ENCODE data around the gene ADARB1. TPM values are rescaled to one million over a fixed set of nuclear protein-coding genes. Genes with fewer than 3 reads are reported as not detected.

ADARB1 gene
- total RNA-seq, 1 experiment from 2014 or later: 14.6 TPM

GRCh38 chr21:45178070-45178608, 103.8 kb downstream of the ADARB1 start:
- no peak overlapping the region for H3K4me3 Mint-ChIP-seq
- no peak overlapping the region for H3K27ac Mint-ChIP-seq
- DNase-seq (ENCODE audit: low spot score) (no peak), ATAC-seq (no peak)
- ChIA-PET POLR2A (no interaction called here), CTCF (no interaction called here)
- 0 out of 2 replicates have a peak, but pooled peaks cover 2% of the 10 kb centered on the region for H3K36me3 Mint-ChIP-seq
- no peaks in the 10 kb centered on the region for H3K27me3 Mint-ChIP-seq (ENCODE audit: low read depth)
- TF ChIP-seq HMGA2 (CRISPR knock-in tag; IDR thresholded peaks at IDR 0.05): no peak
- TF ChIP-seq NFATC4 (CRISPR knock-in tag; IDR thresholded peaks at IDR 0.05): no peak
- TF ChIP-seq ATF1 (CRISPR knock-in tag; IDR thresholded peaks at IDR 0.05): no peak
- no peak for TF ChIP-seq STAT6 (CRISPR knock-in tag; conservative IDR thresholded peaks at IDR 0.05; ENCODE audit: low read depth)
- TF ChIP-seq NFE2L1 (CRISPR knock-in tag; IDR thresholded peaks at IDR 0.05): no peak
- TF ChIP-seq AFF4 (CRISPR knock-in tag; IDR thresholded peaks at IDR 0.05; ENCODE audit: borderline replicate concordance): no peak
- no peak for TF ChIP-seq KAT7 (CRISPR knock-in tag; IDR thresholded peaks at IDR 0.05; ENCODE audit: borderline replicate concordance)
- TF ChIP-seq SP1 (CRISPR knock-in tag; conservative IDR thresholded peaks at IDR 0.05): no peak
- no peak for TF ChIP-seq MAX (CRISPR knock-in tag; IDR thresholded peaks at IDR 0.05)
- TF ChIP-seq ETV6 (CRISPR knock-in tag; IDR thresholded peaks at IDR 0.05): no peak
- TF ChIP-seq GRHL2 (CRISPR knock-in tag; IDR thresholded peaks at IDR 0.05; ENCODE audit: insufficient replicate concordance, severe bottlenecking): no peak
- TF ChIP-seq ZNF263 (CRISPR knock-in tag; IDR thresholded peaks at IDR 0.05; ENCODE audit: low read depth): no peak
- no peak for TF ChIP-seq ESRRA (CRISPR knock-in tag; IDR thresholded peaks at IDR 0.05; ENCODE audit: borderline replicate concordance)
- TF ChIP-seq HMGXB4 (CRISPR knock-in tag; IDR thresholded peaks at IDR 0.05): no peak
- TF ChIP-seq E2F5 (CRISPR knock-in tag; IDR thresholded peaks at IDR 0.05): no peak
- TF ChIP-seq PRRX2 (CRISPR knock-in tag; IDR thresholded peaks at IDR 0.05): no peak
- no peak for TF ChIP-seq FOXP4 (CRISPR knock-in tag; IDR thresholded peaks at IDR 0.05)
- TF ChIP-seq SMAD3 (CRISPR knock-in tag; IDR thresholded peaks at IDR 0.05; ENCODE audit: borderline replicate concordance): no peak
- TF ChIP-seq JUN (CRISPR knock-in tag; IDR thresholded peaks at IDR 0.05): no peak
- H3K4me1 Mint-ChIP-seq: no peaks in the 10 kb centered on the region
- no peaks in the 10 kb centered on the region for H3K9me3 Mint-ChIP-seq

Measured in WTC11 (cell line).